ENCODE data around the gene MAML1.
"Not testable (repeated sequence)": the region's sequence is repeated elsewhere in the genome, so short reads cannot be mapped to it uniquely, and the experiment has no call there.

DNA sequence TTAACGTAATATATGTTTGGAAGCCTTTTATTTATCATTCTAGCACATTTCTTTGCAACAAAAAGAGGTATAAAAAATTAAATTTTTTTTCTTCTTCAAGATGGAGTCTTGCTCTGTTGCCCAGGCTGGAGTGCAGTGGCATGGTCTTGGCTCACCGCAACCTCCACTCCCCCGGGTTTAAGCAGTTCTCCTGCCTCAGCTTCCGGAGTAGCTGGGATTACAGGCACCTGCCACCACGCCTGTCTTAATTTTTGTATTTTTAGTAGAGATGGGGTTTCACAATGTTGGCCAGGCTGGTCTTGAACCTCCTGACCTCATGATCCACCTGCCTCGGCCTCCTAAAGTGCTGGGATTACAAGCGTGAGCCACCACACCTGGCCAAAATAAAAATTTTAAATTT is 11.5 kb downstream of the MAML1 start:
- TF ChIP-seq, protein P1, sequence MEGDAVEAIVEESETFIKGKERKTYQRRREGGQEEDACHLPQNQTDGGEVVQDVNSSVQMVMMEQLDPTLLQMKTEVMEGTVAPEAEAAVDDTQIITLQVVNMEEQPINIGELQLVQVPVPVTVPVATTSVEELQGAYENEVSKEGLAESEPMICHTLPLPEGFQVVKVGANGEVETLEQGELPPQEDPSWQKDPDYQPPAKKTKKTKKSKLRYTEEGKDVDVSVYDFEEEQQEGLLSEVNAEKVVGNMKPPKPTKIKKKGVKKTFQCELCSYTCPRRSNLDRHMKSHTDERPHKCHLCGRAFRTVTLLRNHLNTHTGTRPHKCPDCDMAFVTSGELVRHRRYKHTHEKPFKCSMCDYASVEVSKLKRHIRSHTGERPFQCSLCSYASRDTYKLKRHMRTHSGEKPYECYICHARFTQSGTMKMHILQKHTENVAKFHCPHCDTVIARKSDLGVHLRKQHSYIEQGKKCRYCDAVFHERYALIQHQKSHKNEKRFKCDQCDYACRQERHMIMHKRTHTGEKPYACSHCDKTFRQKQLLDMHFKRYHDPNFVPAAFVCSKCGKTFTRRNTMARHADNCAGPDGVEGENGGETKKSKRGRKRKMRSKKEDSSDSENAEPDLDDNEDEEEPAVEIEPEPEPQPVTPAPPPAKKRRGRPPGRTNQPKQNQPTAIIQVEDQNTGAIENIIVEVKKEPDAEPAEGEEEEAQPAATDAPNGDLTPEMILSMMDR (conservative IDR thresholded peaks at IDR 0.05; ENCODE audit: low read length), result not testable (repeated sequence)
- not testable (repeated sequence) for TF ChIP-seq EZH2phosphoT487 (IDR thresholded peaks at IDR 0.05; ENCODE audit: borderline replicate concordance)

All from Loucy (cell line).